HAP-1 (cell line): ENCODE measurements around the gene PFKFB3.

Experiments used
- DNase-seq, 2 experiments: peaks; one replicate each; pipeline ENCODE4 v3.0.0-alpha.2; 2016 to 2020; ENCODE audit warnings: low spot score in 2 of 2
- H3K27me3 ChIP-seq: fragments of 250-450 bp; sonication (Bioruptor Pico); 2 replicates; pipeline ENCODE4 v1.5.1; 2020; ENCODE audit warnings: low read depth, mild to moderate bottlenecking, moderate library complexity
- H3K36me3 ChIP-seq: fragments of 250-450 bp; sonication (Bioruptor Pico); replicated peaks from 2 replicates; pipeline ENCODE4 v1.5.1; 2020; ENCODE audit warnings: mild to moderate bottlenecking
- H3K4me1 ChIP-seq: fragments of 250-450 bp; sonication (Bioruptor Pico); 2 replicates; pipeline ENCODE4 v1.5.1; 2020; ENCODE audit warnings: mild to moderate bottlenecking
- H3K4me3 ChIP-seq: fragments of 250-450 bp; sonication (Bioruptor Pico); 2 replicates; pipeline ENCODE4 v1.5.1; 2020; ENCODE audit warnings: mild to moderate bottlenecking, moderate library complexity
- H3K9me3 ChIP-seq: fragments of 250-450 bp; sonication (Bioruptor Pico); 2 replicates; pipeline ENCODE4 v1.5.1; 2020; ENCODE audit warnings: mild to moderate bottlenecking, moderate library complexity
- in situ Hi-C: fragments of 300-500 bp; cut with MboI; formaldehyde crosslinking; loops from 3 replicates; pipeline ENCODE4 v1.14.3; 2020; ENCODE audit warnings: low sequenced_read_pairs, inconsistent platforms, mixed read lengths

PFKFB3 gene

DNA sequence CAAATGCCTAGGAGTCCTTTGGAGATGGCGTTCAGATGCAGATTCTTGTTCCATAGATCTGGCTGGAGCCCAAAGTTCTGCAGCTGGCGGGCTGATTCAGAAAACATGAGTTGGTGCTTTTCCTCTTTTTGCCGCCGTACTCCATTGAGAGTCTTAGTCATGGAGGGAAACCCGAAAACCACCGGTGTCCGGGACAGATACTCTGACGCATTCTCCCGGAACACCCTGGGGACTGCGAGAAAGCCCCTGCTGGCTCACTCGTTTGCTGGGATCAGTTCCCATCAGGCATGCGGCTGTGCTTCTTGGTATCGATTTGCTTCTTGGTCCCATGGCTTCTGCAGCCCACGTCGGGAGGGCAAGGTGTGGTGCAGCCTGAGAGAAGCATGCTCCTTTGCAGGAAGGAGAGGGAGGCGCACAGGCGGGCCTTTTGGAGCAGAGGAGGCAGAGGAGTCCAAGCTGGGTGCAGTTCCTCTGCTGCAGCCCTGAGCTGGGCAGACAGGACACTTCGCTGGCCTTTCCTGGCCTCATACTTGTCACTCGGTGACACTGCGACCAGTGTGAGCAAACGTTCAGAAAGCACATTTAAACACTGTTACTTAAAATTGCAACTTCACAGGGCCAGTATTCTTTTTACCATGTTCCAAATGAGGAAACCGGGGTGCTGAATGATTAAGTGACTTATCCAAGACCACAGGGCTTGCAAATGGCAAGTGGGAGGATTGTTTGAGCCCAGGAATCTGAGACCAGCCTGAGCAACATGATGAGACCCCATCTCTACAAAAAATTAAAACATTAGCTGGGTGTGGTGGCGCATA is 30.6 kb upstream of the PFKFB3 start:
- Histone ChIP-seq H3K27me3 (no peaks in the 10 kb centered on the region), H3K36me3 (peaks cover 13% of the 10 kb centered on the region), H3K9me3 (no peaks in the 10 kb centered on the region), H3K4me3 (no peak overlapping the region), H3K4me1 (no peaks in the 10 kb centered on the region; the same call in 1 of the 2 replicates)
- in situ Hi-C loops, result no loop called here
- no peak for DNase-seq

DNA sequence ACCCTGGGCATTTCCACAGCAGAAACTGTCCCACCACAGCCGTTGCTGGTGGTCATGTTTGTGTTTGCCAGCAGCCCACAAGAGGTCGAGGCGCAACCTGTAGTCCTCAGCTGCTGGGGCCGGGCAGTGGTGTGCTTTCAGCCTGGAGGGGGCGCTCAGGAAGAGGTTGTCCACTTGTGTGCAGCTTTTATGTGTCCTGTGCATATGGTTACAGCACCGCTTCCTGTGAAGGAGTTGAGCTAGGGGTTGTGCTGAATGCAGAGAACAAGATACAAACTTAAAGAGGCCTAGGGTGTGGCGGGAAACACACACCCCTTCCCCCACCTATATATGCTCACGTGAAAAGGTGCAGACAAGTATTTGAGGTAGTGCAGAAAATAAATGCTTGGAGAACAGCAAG is 29.5 kb upstream of the PFKFB3 start:
- Histone ChIP-seq H3K27me3 (no peaks in the 10 kb centered on the region), H3K4me3 (no peak overlapping the region), H3K36me3 (peaks cover 2% of the 10 kb centered on the region), H3K4me1 (no peaks in the 10 kb centered on the region; the same call in 1 of the 2 replicates), H3K9me3 (no peaks in the 10 kb centered on the region)
- peak in 1 of 2 experiments; percentile 53 for DNase-seq
- in situ Hi-C loops, result no loop called here

DNA sequence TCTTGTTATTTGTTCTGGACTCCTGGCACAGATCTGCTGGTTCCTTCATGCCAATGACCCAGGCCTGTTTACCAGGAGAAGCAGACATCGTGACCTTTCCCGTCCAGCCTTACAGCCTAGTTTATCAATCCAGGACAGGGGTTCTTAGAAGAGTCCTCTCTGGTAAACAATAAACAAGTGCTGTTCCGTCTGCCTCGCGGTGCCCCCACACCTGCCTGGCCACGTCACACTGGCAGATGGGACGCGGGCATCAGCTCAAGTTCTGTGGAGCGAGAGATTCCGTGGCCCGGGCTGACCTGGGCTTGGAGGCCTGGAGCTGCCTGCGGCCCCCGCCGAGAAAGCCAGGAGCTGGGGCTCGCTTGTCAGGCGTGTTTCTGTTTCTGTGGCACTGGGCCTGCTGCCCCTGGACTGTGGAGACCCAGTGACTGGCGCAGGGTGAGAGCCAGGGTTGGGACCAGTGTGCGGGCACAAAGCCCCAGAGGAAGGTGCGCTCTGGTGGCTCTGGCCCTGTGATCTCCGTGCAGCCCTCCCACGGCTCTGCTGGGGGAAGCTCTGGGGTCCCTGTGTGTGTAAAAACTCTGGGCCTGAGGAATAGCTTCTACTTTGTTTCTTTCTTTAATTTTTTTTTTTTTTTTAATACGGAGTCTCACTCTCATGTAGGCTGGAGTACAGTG is 28.4 kb upstream of the PFKFB3 start:
- DNase-seq, result no peak
- Histone ChIP-seq H3K36me3 (no peaks in the 10 kb centered on the region; the same call in 1 of the 2 replicates), H3K4me1 (no peaks in the 10 kb centered on the region; the same call in 1 of the 2 replicates), H3K9me3 (no peaks in the 10 kb centered on the region), H3K27me3 (no peaks in the 10 kb centered on the region), H3K4me3 (no peak overlapping the region)
- in situ Hi-C loops, result no loop called here

DNA sequence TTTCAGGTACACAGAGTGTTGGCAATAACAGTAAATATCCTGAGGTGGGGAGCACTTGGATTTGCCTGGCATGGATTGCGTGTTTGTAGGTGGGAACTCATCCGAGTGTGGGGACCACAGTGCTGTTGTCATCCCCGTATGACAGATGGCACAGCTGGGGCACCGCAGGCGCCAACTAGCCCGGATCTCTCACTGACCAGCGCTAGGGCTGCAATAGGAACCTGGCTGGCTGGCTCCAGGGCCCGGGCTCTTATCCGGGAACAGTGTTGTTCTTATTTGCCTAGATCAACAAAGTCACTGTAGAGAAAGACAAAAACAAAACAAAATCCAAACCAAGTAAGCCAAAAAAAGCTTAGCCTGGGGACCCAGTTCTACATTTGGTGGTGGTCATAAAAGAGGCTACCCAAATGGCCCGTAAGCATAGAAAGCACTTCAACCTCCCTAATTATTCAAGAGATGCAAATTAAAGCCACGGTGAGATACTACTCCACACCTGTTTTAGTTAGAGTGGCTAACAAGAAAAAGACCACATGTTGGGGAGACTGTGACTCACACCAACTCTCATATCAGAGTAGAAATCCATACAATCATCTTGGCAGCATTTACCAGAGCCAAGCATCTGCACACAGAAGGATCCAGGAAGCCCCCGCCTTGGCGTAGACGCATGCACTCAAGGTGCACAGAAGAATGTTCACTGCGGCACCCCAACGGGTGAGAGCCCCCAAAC is 27.2 kb upstream of the PFKFB3 start:
- in situ Hi-C loops, result no loop called here
- H3K4me1 ChIP-seq, result no peaks in the 10 kb centered on the region

DNA sequence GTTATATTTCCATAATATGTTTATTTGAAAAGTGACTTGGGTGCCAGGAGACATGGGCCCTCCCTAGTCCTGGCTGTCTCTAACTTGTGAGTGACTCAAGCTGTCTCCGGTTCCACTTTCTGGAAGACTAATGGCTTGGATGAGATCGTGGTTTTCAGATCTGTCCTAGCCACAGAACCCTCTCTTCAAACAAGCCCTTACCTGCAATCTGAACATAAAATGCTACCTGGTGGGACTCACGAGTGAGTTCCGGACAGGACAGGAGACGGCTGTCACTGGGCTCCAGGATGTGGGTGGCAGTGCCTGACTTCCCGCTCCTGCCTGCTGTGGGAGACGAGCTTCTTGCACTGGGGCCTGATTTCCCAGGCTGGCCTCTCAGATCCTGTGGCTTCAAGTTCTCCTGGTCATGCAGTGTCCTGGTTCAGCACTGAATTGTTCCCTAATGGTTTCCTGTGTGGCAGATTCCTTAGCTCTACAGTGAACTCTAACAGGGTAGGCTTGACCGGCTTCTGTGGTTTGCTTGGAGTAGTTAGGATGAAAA is 26.0 kb upstream of the PFKFB3 start:
- H3K4me3 ChIP-seq, result no peak overlapping the region
- no peaks in the 10 kb centered on the region for H3K9me3 ChIP-seq
- H3K4me1 ChIP-seq, result no peaks in the 10 kb centered on the region
- in situ Hi-C loops, result no loop called here
- no peak for DNase-seq
- H3K36me3 ChIP-seq, result no peaks in the 10 kb centered on the region; the same call in 1 of the 2 replicates
- no peaks in the 10 kb centered on the region for H3K27me3 ChIP-seq

More for the DNA sequence above, 27.2 kb upstream of the PFKFB3 start:
- Histone ChIP-seq H3K9me3 (no peaks in the 10 kb centered on the region), H3K27me3 (no peaks in the 10 kb centered on the region), H3K4me3 (no peak overlapping the region), H3K36me3 (no peaks in the 10 kb centered on the region; the same call in 1 of the 2 replicates)
- no peak for DNase-seq

DNA sequence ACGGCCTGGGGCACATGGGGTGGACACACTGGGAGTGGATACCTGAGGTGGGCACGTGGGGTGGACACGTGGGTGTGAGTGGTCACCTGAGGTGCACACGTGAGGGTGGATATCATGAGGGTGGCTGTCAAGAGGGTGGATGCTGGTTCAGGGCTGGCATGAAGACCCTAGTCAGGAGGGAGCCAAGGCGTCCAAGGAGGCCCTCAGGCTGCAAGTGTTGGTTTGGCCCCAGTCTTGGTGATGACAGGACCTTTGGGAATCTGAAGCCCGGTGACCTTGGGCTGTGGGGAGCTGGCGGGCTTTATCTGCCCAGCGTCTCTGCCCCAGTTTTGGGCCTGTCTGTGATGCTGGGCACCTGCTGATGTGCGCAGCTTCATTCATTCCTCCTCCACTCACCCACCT is 24.9 kb upstream of the PFKFB3 start:
- in situ Hi-C loops, result no loop called here
- Histone ChIP-seq H3K36me3 (no peaks in the 10 kb centered on the region), H3K9me3 (no peaks in the 10 kb centered on the region), H3K27me3 (no peaks in the 10 kb centered on the region), H3K4me1 (no peaks in the 10 kb centered on the region), H3K4me3 (no peak overlapping the region)
- no peak for DNase-seq

DNA sequence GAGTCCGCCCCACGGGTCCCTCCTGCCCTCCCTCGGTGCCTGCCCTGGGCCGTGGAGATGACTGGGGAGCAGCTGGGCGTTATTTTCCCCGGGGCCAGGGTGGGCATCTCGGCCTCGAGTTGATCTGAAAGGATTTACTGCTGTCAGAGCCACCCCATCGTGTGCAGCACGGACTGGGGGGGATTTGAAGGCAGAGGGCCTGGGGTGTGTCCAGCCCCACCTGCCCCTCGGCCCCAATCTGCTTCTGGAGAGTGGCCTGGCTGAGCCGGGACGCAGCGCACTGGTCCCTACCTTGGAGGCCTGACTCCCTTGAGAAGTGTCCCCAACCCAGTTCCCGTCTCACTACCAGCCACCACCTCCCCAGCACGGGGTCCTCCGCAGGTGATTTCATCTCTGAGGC is 24.2 kb upstream of the PFKFB3 start:
- H3K36me3 ChIP-seq, result no peaks in the 10 kb centered on the region
- in situ Hi-C loops, result no loop called here
- DNase-seq, result no peak
- H3K4me3 ChIP-seq, result no peak overlapping the region
- H3K9me3 ChIP-seq, result no peaks in the 10 kb centered on the region
- H3K27me3 ChIP-seq, result no peaks in the 10 kb centered on the region
- no peaks in the 10 kb centered on the region for H3K4me1 ChIP-seq

DNA sequence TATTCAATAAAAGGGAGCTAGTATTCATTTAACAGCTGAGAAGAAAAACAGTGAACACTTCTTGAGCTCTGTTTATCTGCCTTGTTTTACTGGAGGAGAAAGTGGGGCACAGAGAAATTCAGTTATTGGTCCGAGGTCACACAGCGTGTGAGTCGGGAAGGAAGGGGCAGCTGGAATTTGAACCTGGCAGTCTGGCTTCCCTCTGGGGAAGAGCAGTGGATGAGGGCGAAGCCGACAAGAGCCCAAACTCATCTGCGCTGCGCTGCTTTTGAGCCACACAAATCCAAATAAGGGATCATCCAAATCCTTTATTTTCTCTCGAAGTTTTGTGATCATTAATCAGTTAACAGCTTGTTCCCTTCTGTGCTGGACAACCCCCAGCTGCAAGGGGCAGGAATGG is 23.7 kb upstream of the PFKFB3 start:
- in situ Hi-C loops, result no loop called here
- no peaks in the 10 kb centered on the region for H3K9me3 ChIP-seq
- no peak overlapping the region for H3K4me3 ChIP-seq
- no peak for DNase-seq
- no peaks in the 10 kb centered on the region for H3K27me3 ChIP-seq
- no peaks in the 10 kb centered on the region for H3K4me1 ChIP-seq
- no peaks in the 10 kb centered on the region for H3K36me3 ChIP-seq

DNA sequence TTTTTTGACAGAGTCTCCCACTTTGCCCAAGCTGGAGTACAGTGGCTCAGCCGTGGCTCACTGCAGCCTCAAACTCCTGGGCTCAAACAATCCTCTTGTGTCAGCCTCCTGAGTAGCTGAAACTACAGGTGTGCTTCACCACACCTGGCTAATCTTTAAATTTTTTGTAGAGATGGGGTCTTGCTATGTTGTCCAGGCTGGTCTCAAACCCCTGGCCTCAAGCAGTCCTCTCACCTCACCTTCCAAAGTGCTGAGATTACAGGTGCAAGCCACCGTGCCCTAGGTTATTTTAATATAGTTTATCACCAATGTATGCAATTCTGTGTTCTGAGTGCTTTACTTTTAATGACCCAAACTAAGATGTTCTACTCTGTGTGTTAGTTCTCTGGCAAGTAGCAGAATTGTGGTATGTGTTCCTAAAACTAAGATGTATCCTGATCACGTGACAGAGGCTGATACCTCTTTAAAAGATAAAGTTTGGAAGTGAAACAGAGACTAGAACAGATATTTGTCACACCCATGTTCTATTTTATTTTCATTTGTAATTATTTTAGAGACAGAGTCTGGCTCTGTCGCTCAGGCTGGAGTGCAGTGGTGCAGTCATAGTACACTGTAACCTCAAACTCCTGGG is 22.1 kb upstream of the PFKFB3 start:
- Histone ChIP-seq H3K9me3 (no peaks in the 10 kb centered on the region), H3K4me3 (no peak overlapping the region), H3K4me1 (no peaks in the 10 kb centered on the region), H3K36me3 (no peaks in the 10 kb centered on the region), H3K27me3 (no peaks in the 10 kb centered on the region)
- in situ Hi-C loops, result no loop called here
- DNase-seq, result no peak

DNA sequence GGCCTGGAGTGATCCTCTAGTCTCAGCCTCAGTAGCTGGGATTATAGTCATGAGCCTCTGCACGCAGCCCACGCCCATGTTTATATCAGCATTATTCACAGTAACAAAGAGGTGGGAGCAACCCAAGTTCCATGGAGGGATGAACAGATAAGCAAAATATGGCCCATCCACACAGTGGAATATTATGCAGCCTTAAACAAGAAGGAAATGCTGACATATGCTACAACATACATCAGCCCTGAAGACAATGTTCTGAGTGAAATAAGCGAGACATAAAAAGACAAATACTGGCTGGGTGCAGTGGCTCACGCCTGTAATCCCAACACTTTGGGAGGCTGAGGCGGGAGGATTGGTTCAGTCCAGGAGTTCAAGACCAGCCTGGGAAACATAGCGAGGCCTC is 21.5 kb upstream of the PFKFB3 start:
- no peak for DNase-seq
- Histone ChIP-seq H3K27me3 (no peaks in the 10 kb centered on the region), H3K4me3 (no peak overlapping the region), H3K4me1 (no peaks in the 10 kb centered on the region), H3K36me3 (no peaks in the 10 kb centered on the region), H3K9me3 (no peaks in the 10 kb centered on the region)
- in situ Hi-C loops, result no loop called here

DNA sequence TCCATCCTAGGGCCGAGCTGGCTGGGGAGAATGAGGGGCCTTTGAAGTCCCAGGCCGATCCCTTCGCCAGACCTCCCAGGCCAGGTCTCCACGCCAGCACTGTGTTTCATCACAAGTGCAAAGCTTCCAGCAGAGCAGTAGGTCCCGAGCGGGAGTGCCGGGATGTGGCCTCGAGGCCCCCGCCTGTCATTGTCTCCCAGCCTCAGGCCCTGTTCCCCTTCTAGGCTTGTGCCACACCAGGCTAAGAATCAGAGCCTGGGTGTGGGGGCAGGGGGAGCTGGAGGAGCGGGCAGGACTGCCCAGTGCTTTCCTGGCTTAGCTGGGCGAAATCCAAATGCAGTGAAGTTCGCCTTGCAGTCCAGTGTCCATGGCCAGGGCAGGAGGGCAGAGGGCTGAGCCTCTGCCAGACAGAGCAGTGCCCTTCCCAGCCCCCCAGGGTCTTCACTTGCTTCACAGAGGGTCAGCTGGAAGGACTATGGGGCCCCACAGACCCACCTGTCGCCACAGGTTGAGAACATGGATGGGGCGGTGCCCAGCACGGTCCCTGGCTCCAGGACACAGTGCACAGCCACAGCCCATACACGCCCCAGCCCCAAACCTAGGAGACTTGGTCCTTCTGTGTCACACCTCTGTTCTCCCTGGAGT is 20.2 kb upstream of the PFKFB3 start:
- H3K4me3 ChIP-seq, result no peak overlapping the region
- in situ Hi-C loops, result no loop called here
- no peaks in the 10 kb centered on the region for H3K27me3 ChIP-seq
- no peaks in the 10 kb centered on the region for H3K9me3 ChIP-seq
- H3K36me3 ChIP-seq, result no peaks in the 10 kb centered on the region
- no peak for DNase-seq
- no peaks in the 10 kb centered on the region for H3K4me1 ChIP-seq

DNA sequence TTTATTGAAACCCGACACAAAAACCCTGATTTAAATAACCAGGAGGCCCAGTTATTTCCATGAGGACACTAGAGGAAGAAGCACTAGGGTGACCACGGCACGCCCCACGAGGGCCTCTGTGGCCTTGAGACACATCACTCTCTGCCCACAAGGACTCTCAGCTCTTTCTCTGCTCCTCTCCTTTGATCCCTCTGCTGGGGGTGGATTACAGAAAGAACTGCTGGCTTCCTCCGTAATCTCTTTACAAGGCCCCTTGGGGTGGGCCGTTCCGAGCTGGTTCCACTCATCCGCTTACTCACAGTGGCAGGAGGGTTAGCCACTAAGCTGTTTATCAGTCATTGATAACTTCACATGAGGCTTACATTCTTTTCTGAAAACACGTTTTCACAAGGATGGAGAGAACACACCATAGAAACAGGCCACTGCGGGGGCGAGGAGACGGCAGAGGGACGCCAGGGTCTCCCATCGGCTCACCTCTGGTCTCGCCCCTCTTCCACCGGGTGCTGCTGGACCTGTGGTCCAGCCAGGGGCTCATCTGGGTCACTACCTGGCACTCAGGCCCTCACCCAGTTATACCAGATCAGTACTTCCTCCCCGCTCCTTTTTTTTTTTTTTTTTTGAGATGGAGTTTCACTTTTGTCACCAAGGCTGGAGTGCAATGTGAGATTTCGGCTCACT is 17.6 kb upstream of the PFKFB3 start:
- Histone ChIP-seq H3K27me3 (no peaks in the 10 kb centered on the region), H3K9me3 (no peaks in the 10 kb centered on the region), H3K4me3 (no peak overlapping the region), H3K36me3 (no peaks in the 10 kb centered on the region), H3K4me1 (no peaks in the 10 kb centered on the region)
- DNase-seq, result no peak
- in situ Hi-C loops, result no loop called here

DNA sequence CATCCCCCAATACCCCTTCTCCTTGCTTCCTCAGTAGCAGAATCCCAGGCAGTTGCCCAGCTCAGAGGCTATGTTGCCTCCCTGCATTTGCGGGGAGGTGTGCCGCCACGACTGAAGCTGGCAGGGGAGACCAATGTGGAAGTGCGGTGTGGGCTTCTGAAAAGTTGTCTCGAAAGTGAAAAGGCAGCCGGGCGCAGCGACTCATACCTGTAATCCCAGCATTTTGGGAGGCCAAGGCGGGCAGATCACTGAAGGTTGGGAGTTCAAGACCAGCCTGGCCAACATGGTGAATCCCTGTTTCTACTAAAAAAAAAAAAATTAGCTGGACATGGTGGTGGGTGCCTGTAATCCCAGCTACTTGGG is 15.9 kb upstream of the PFKFB3 start:
- Histone ChIP-seq H3K27me3 (no peaks in the 10 kb centered on the region), H3K4me1 (no peaks in the 10 kb centered on the region), H3K4me3 (no peak overlapping the region), H3K9me3 (no peaks in the 10 kb centered on the region), H3K36me3 (no peaks in the 10 kb centered on the region)
- DNase-seq, result no peak
- in situ Hi-C loops, result no loop called here
